Testis (tissue), 3 donors: ENCODE measurements around the gene C5. TPM values are rescaled to one million over a fixed set of nuclear protein-coding genes. Genes with fewer than 3 reads are reported as not detected.

ENCODE experiments used
- DNase-seq: peaks from one replicate; pipeline ENCODE4 v3.0.0-alpha.2; 2019
- H3K27ac ChIP-seq, 2 donors: fragments of 200-600 bp; sonication (generic); one replicate each; pipeline ENCODE4 v1.5.1; 2019
- H3K27me3 ChIP-seq: fragments of 200-600 bp; sonication (generic); one replicate; pipeline ENCODE4 v1.5.1; 2019
- H3K36me3 ChIP-seq: fragments of 200-600 bp; sonication (generic); one replicate; pipeline ENCODE4 v1.5.1; 2017; ENCODE audit warnings: low read depth; ENCODE audit errors: missing control alignments
- H3K4me1 ChIP-seq: fragments of 200-600 bp; sonication (generic); one replicate; pipeline ENCODE4 v1.5.1; 2019
- H3K4me3 ChIP-seq, 2 donors: fragments of 200-600 bp; sonication (generic); one replicate each; pipeline ENCODE4 v1.5.1; 2017 to 2019
- H3K9me3 ChIP-seq: fragments of 200-600 bp; sonication (generic); one replicate; pipeline ENCODE4 v1.5.1; 2017
- POLR2A ChIP-seq: fragments of 450-650 bp; IDR thresholded peaks from one replicate; pipeline ENCODE4 v1.6.1; 2017; ENCODE audit warnings: antibody characterized with exemption, mild to moderate bottlenecking, moderate library complexity
- WGBS, 2 donors: methylation state at CpG; one replicate each; pipeline ENCODE4 v1.1.5; 2018; 5-methylcytosine and 5-hydroxymethylcytosine counted together
- intact Hi-C: fragments of 100-400 bp; cut with DNase I; formaldehyde crosslinking; loops from one replicate; pipeline ENCODE4 v1.15.1; 2023; ENCODE audit warnings: low total_unique reads
- polyA plus RNA-seq: library from polyadenylated mRNA; stranded (reverse); fragments of 350-450 nt; fragmentation: Illumina TruSeq; extraction: RNeasy Lipid Tissue Mini Kit (QIAGEN cat#74804); gene quantifications from one replicate; pipeline ENCODE4 v1.2.3, GENCODE V29; 2014; ENCODE audit warnings: low read depth, low replicate concordance; ENCODE audit not compliant: insufficient read depth
- total RNA-seq, 2 donors: library from RNA; depleted of rRNA; stranded (reverse); fragments of >200 nt; gene quantifications; one replicate each; pipeline ENCODE4 v1.2.3, GENCODE V29; 2016
- TF ChIP-seq, protein P1 (sequence below), 3 experiments: fragments of 450-650 bp in 2 of 3; fragments of 200-600 bp in 1 of 3; sonication (generic) in 1 of 3; IDR thresholded peaks; one replicate each; pipeline ENCODE4 v1.5.1; 2016 to 2019; ENCODE audit warnings: antibody characterized with exemption in 3 of 3, mild to moderate bottlenecking in 2 of 3, moderate library complexity in 1 of 3

Gene C5
- total and polyA plus RNA-seq, 3 donors from 2014 or later, result 3.2 to 8.0 (median 5.1) TPM

DNA sequence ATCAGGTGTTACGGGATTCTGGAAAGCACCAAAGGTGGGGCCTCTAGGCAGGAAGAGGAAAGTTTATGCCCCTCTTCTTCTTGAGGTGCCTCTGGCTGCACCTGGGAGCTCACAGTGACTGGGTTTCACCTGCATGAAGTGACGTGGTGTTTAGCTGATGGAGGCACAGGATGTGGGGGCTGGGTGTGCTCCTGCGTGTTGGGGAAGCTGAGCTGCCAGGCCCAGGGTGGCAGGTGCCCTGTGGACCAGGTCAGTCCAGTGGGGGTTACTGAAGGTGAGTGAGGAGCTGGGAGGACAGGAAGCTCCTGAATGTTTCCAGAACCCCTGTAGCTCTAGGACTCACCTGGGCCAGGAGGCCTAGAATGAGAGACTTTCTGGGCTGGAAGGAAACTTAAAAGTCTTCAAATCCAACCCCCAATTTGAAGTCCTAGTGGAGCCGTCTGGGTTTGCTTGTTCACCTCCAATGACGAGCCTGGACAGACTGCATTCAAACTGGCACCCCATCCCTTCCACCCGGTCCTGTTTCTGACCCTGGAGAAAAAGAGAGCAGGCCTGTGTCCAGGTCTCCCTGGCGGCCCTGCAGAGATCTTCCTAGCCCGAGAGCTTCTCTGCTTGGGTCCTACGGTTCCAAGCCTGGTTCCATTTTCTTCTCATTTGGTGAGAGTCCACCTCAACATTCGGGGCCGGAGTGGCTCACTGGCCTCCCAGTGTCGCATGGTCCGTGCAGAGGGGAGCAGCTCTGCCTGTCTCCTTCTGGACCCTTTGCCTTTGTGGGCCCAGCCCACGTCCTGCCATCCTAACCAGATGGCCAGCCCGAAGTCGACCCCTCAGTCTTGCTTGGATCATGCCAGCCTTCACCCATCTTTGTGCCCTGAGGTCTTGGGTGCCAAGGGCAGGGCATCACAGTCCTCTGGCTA is 145.8 kb downstream of the C5 start:
- Histone ChIP-seq H3K27me3 (no peaks in the 10 kb centered on the region), H3K4me3 (no peak overlapping the region), H3K4me1 (no peaks in the 10 kb centered on the region), H3K9me3 (no peaks in the 10 kb centered on the region), H3K36me3 (no peaks in the 10 kb centered on the region), H3K27ac (no peak overlapping the region)
- DNase-seq, result no peak
- intact Hi-C loops, result no loop called here
- WGBS, 2 donors, result 80 to 95% methylated on average over 13 to 16 of the region's 16 CpGs
- TF ChIP-seq, protein P1, sequence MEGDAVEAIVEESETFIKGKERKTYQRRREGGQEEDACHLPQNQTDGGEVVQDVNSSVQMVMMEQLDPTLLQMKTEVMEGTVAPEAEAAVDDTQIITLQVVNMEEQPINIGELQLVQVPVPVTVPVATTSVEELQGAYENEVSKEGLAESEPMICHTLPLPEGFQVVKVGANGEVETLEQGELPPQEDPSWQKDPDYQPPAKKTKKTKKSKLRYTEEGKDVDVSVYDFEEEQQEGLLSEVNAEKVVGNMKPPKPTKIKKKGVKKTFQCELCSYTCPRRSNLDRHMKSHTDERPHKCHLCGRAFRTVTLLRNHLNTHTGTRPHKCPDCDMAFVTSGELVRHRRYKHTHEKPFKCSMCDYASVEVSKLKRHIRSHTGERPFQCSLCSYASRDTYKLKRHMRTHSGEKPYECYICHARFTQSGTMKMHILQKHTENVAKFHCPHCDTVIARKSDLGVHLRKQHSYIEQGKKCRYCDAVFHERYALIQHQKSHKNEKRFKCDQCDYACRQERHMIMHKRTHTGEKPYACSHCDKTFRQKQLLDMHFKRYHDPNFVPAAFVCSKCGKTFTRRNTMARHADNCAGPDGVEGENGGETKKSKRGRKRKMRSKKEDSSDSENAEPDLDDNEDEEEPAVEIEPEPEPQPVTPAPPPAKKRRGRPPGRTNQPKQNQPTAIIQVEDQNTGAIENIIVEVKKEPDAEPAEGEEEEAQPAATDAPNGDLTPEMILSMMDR (IDR thresholded peaks at IDR 0.05), result no peak
- TF ChIP-seq POLR2A, result no peak

DNA sequence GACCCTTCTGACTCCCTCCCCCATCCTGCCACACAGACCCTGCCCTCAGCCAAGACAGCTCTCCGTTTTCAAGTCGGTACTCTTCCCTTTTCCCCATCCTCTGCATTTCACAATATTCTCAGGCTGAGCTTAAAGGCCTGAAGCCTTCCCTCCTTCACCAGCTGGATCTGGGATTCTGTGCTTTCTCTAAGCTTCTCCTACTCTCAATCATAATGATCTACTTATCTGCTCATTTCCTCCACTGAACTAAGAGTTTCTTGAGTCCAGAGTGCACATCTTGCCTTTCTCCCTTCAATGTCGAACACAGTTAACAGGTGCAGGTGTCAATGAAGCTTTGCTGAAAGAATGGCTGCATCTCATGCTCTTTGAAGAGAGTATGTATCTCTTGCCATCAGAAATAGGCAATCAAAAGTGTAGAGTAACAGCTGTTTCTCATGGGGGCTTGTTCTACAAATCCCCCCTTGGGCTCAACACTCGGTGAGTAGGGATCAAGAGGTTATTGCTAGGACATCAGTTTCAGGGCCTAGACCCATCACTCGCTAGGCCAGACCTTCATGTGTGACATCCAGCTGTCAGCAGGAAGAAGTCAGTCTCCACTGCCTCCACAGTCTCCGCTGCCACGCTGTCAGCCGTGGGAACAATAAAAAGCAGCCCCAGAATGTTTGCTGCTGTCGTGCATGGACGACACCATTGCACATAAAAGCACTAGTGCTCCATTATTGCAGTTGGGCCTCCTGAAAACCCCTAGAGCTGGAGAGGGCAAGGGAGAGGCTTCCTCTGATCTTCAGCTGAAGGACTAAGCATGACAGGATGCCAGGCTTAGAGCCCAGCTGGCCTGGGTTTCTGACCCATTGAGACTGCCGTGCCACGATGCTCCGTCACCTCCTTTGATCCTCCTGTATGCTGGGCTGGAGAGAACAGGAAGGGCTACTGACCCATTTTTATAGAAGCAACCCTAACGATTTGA is 147.2 kb downstream of the C5 start:
- WGBS, 2 donors, result 84 to 86% methylated on average over 11 to 14 of the region's 14 CpGs
- H3K27me3 ChIP-seq, result no peaks in the 10 kb centered on the region
- no peak overlapping the region for H3K27ac ChIP-seq

More for the DNA sequence above, 147.2 kb downstream of the C5 start:
- no peak for DNase-seq
- no peak overlapping the region for H3K4me3 ChIP-seq
- no peaks in the 10 kb centered on the region for H3K36me3 ChIP-seq
- H3K4me1 ChIP-seq, result no peaks in the 10 kb centered on the region
- TF ChIP-seq, protein P1 (IDR thresholded peaks at IDR 0.05), result no peak
- TF ChIP-seq POLR2A, result no peak
- H3K9me3 ChIP-seq, result no peaks in the 10 kb centered on the region
- intact Hi-C loops, result no loop called here

Other genes with a start within 250 kb of the C5 start
- gene PSMD5, start 207.4 kb downstream of the C5 start, total RNA-seq, result 10 to 100 TPM; 39.0 to 45.0 TPM
- gene PSMD5, start 207.4 kb downstream of the C5 start, polyA plus RNA-seq, result 26.4 TPM
- gene PHF19, start 173.1 kb downstream of the C5 start, total RNA-seq, result 10 to 100 TPM; 40.3 to 41.7 TPM
- gene PHF19, start 173.1 kb downstream of the C5 start, polyA plus RNA-seq, result 28.5 TPM
- 1 to 10 TPM; 6.5 to 8.6 TPM for gene TRAF1, start 123.5 kb downstream of the C5 start, total RNA-seq
- gene TRAF1, start 123.5 kb downstream of the C5 start, polyA plus RNA-seq, result 3.9 TPM
- gene CNTRL, start 24.7 kb upstream of the C5 start, total RNA-seq, result 10 to 100 TPM; 57.7 to 94.7 TPM
- gene CNTRL, start 24.7 kb upstream of the C5 start, polyA plus RNA-seq, result 42.4 TPM
- 10 to 100 TPM; 44.6 to 51.1 TPM for gene RAB14, start 151.6 kb upstream of the C5 start, total RNA-seq
- 66.7 TPM for gene RAB14, start 151.6 kb upstream of the C5 start, polyA plus RNA-seq
- 100 to 1,000 TPM; 206 to 356 TPM for gene GSN, start 217.9 kb upstream of the C5 start, total RNA-seq
- gene GSN, start 217.9 kb upstream of the C5 start, polyA plus RNA-seq, result 392 TPM